A673 (cell line): Measurements from ENCODE around the gene HNRNPD.

Experiments
- CTCF ChIP-seq: fragments of 300-800, 200-600 bp; sonication (generic); conservative IDR thresholded peaks from 2 replicates; pipeline ENCODE4 v1.5.1; 2017; ENCODE audit warnings: low read depth, mild to moderate bottlenecking, antibody characterized with exemption, low read length, moderate library complexity, mixed read lengths
- EZH2 ChIP-seq: fragments of 200-600 bp; sonication (generic); IDR thresholded peaks from 2 replicates; pipeline ENCODE4 v1.6.1; 2017; ENCODE audit warnings: borderline replicate concordance, low read depth, mild to moderate bottlenecking, mixed read lengths, antibody characterized with exemption, low read length; ENCODE audit not compliant: poor library complexity, severe bottlenecking

GRCh38 chr4:82352118-82352824 is 21.5 kb downstream of the HNRNPD start:
- TF ChIP-seq CTCF (no peak), EZH2 (no peak)
